GM06990 (cell line): Measurements from ENCODE around the gene SOWAHC.

ENCODE experiments used
- DNase-seq: peaks from one replicate; pipeline ENCODE4 v3.0.0-alpha.2; 2011; ENCODE audit not compliant: insufficient read length; ENCODE audit errors: extremely low read depth
- H3K27me3 ChIP-seq: replicated peaks from 2 replicates; pipeline ENCODE4 v1.6.0; 2011; ENCODE audit warnings: low read length; ENCODE audit not compliant: control insufficient read depth, insufficient read depth
- H3K36me3 ChIP-seq: 2 replicates; pipeline ENCODE4 v1.5.1; 2011; ENCODE audit warnings: low read length; ENCODE audit not compliant: control insufficient read depth, insufficient read depth
- H3K4me3 ChIP-seq: replicated peaks from 2 replicates; pipeline ENCODE4 v1.5.1; 2011; ENCODE audit warnings: low read depth, mild to moderate bottlenecking, control low read depth, low read length
- CTCF ChIP-seq: IDR thresholded peaks from 2 replicates; pipeline ENCODE4 v1.5.1; 2011; ENCODE audit warnings: low read length, control low read depth, mild to moderate bottlenecking, inconsistent platforms; ENCODE audit not compliant: insufficient read depth, poor library complexity, severe bottlenecking

SOWAHC gene

GRCh38 chr2:109632158-109632789, 18.1 kb downstream of the SOWAHC start:
- Histone ChIP-seq H3K27me3 (no peaks in the 10 kb centered on the region), H3K4me3 (no peak overlapping the region), H3K36me3 (no peaks in the 10 kb centered on the region)
- DNase-seq = no peak
- TF ChIP-seq CTCF = no peak

DNA sequence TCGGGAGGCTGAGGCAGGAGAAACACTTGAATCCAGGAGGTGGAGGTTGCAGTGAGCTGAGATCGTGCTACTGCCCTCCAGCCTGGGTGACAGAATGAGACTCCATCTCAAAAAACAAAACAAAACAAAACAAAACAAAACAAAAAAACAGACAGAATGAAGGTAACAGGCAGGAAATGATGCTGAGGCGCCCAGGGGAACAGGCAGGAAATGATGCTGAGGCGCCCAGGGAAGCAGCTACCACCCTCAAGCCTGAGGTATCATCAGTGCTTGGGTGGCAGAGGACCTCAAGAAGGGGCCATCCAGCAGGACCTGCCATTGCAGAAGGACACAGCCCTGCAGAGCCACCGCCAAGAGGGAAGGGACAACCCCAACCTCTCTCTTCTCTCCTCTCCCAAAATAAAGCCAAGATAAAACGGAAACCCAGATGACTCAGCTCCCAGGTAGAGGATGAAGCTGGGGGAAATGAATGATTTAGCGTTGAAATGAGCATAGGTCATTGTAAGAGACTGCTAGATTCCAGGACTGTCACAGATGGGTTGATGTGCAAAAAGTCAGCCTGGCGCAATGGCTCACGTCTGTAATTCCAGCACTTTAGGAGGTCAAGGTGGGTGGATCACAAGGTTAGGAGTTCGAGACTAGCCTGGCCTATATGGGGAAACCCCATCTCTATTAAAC, 19.3 kb downstream of the SOWAHC start:
- no peak overlapping the region for H3K4me3 ChIP-seq
- H3K36me3 ChIP-seq = no peaks in the 10 kb centered on the region
- no peaks in the 10 kb centered on the region for H3K27me3 ChIP-seq
- DNase-seq = peak; percentile 30
- no peak for TF ChIP-seq CTCF

GRCh38 chr2:109635426-109636304, 21.5 kb downstream of the SOWAHC start:
- no peak for TF ChIP-seq CTCF
- no peak for DNase-seq
- H3K27me3 ChIP-seq = no peaks in the 10 kb centered on the region
- no peak overlapping the region for H3K4me3 ChIP-seq
- H3K36me3 ChIP-seq = no peaks in the 10 kb centered on the region

DNA sequence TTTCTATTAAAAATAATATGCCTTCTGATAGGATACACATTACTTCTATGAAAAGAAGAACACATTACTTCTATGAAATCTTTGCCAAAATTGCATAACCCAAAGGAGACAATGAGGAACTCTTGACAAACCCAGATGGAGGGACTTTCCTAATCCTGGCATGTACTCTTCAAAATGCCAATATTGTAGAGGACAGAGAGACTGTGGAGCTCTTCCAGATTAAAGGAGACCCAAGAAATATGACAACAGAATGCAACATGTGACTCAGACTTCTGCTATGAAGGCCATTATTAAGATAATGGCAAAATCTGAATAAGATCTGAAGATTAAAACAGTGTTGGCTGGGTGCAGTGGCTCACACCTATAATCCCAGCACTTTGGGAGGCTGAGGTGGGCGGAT, 22.2 kb downstream of the SOWAHC start:
- no peak for TF ChIP-seq CTCF

DNA sequence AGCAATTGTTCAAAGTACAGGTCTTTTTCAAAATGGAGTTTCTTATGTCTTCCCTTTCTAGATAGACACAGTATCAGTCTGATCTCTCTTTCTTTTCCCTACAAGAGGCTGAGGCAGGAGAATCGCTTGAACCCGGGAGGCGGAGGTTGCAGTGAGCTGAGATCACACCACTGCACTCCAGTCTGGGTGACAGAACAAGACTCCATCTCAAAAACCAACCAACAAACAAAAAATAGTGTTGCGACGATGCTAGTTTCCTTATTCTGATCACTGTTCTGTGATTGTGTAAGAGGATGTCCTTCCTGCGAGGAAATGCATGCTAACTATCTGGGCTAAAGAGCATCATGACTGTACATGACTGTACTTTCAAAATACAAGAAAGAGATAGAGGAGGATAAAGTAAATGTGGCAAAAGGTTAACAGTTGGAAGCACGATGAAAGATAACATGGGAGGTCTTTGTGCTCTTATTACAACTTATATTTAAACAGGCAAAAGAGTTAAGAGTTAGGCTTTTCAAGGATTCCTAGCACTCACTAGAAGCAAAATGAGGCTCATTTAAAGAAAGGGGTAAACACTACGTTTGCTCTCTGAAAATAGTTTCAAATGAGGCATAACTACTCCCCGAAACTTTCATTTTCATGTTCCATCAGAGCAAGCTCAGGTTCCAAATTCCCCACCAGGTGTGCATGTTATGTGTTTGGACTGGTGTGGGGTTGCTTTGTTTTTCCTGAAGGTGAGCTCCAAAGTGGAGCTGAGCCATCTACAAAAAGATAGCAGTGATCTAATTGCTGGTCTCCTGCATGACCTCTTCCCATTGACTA, 23.8 kb downstream of the SOWAHC start:
- no peak overlapping the region; the same call in 1 of the 2 replicates for H3K4me3 ChIP-seq
- peak; percentile 46 for DNase-seq
- TF ChIP-seq CTCF = no peak

More for the DNA sequence above, 22.2 kb downstream of the SOWAHC start:
- no peaks in the 10 kb centered on the region for H3K36me3 ChIP-seq
- H3K27me3 ChIP-seq = no peaks in the 10 kb centered on the region
- no peak for DNase-seq
- H3K4me3 ChIP-seq = no peak overlapping the region

More for the DNA sequence above, 23.8 kb downstream of the SOWAHC start:
- no peaks in the 10 kb centered on the region for H3K36me3 ChIP-seq
- no peaks in the 10 kb centered on the region for H3K27me3 ChIP-seq
